ENCODE results near the gene BTN1A1. TPM values are rescaled to one million over a fixed set of nuclear protein-coding genes. Genes with fewer than 3 reads are reported as not detected.

BTN1A1 gene
- total and polyA plus RNA-seq, 9 of the 15 experiments (the other 6 are each of a cell fraction or from before 2014, with no cell fraction given), result 0.01 to 0.15 (median 0.06) TPM; not detected in 4

- TF ChIP-seq BCOR (IDR thresholded peaks at IDR 0.05), result peak; percentile 11; the same call in 1 of the 2 replicates
- TF ChIP-seq RBFOX2 (IDR thresholded peaks at IDR 0.05; ENCODE audit: low read depth, low read length), result no peak
- 0 out of 2 replicates have a peak, but pooled peaks have one; percentile 26 for TF ChIP-seq ELF2 (CRISPR knock-in tag; IDR thresholded peaks at IDR 0.05)
- TF ChIP-seq BDP1 (IDR thresholded peaks at IDR 0.05; ENCODE audit: insufficient read depth, insufficient read length), result peak; percentile 61
- TF ChIP-seq ZBTB8A (IDR thresholded peaks at IDR 0.05; ENCODE audit: partially characterized antibody), result peak; percentile 81
- no peak for TF ChIP-seq USF1 (CRISPR knock-in tag; IDR thresholded peaks at IDR 0.05)
- no peak for TF ChIP-seq SMARCE1 (IDR thresholded peaks at IDR 0.05)
- TF ChIP-seq ZNF232 (CRISPR knock-in tag; IDR thresholded peaks at IDR 0.05), result no peak
- no peak for TF ChIP-seq KDM4B (IDR thresholded peaks at IDR 0.05; ENCODE audit: borderline replicate concordance in 2 of 2, low read depth in 1 of 2)
- TF ChIP-seq POLR2H (tag; IDR thresholded peaks at IDR 0.05; ENCODE audit: low read depth), result peak; percentile 99
- TF ChIP-seq MAX (CRISPR knock-in tag; IDR thresholded peaks at IDR 0.05), result no peak
- TF ChIP-seq BRD9 (IDR thresholded peaks at IDR 0.05; ENCODE audit: low read depth, partially characterized antibody), result peak; percentile 94
- no peak for TF ChIP-seq NFXL1 (CRISPR knock-in tag; IDR thresholded peaks at IDR 0.05)
- TF ChIP-seq ZBTB33 (CRISPR knock-in tag; IDR thresholded peaks at IDR 0.05), result 0 out of 2 replicates have a peak, but pooled peaks have one; percentile 42
- TF ChIP-seq CHAMP1 (IDR thresholded peaks at IDR 0.05), result peak; percentile 82
- peak; percentile 17 to 76 for TF ChIP-seq ARNT (IDR thresholded peaks at IDR 0.05)
- TF ChIP-seq TCFL5 (CRISPR knock-in tag; conservative IDR thresholded peaks at IDR 0.05), result no peak
- no peak for TF ChIP-seq SIX5 (IDR thresholded peaks at IDR 0.05; ENCODE audit: borderline replicate concordance in 1 of 2, insufficient read depth in 1 of 2, low read depth in 1 of 2, low read length in 2 of 2)
- TF ChIP-seq STAT5A (IDR thresholded peaks at IDR 0.05; ENCODE audit: borderline replicate concordance, low read length), result no peak; the same call in 1 of the 2 replicates
- TF ChIP-seq KDM2B (CRISPR knock-in tag; IDR thresholded peaks at IDR 0.05), result 0 out of 2 replicates have a peak, but pooled peaks have one; percentile 8
- no peak for TF ChIP-seq ZNF518B (CRISPR knock-in tag; IDR thresholded peaks at IDR 0.05)
These were observed 53.1 kb downstream of the BTN1A1 start (continued) for GRCh38 chr6:26553264-26553634.
